Embryonic facial prominence (tissue), 1 donor: ENCODE data around the gene C11orf91.
"Not testable (repeated sequence)": the region's sequence is repeated elsewhere in the genome, so short reads cannot be mapped to it uniquely, and the experiment has no call there.

ENCODE experiments used
- DNase-seq: peaks from one replicate; pipeline ENCODE4 v3.0.0-alpha.2; 2016; ENCODE audit errors: extremely low spot score

C11orf91 gene

GRCh38 chr11:33670250-33671011 is 30.2 kb downstream of the C11orf91 start:
- DNase-seq, result no peak

- DNase-seq, result no peak
Observed at GRCh38 chr11:33669598-33670249, 30.9 kb downstream of the C11orf91 start.

- DNase-seq, result no peak
Observed at GRCh38 chr11:33668951-33669596, 31.6 kb downstream of the C11orf91 start.

GRCh38 chr11:33668468-33668825 is 32.2 kb downstream of the C11orf91 start:
- DNase-seq, result no peak

GRCh38 chr11:33667819-33668467 is 32.7 kb downstream of the C11orf91 start:
- no peak for DNase-seq

GRCh38 chr11:33665350-33666106 is 35.1 kb downstream of the C11orf91 start:
- no peak for DNase-seq

GRCh38 chr11:33664827-33665226 is 35.8 kb downstream of the C11orf91 start:
- no peak for DNase-seq

- DNase-seq, result no peak
Observed at GRCh38 chr11:33664166-33664565, 36.5 kb downstream of the C11orf91 start.

- DNase-seq, result no peak
Observed at GRCh38 chr11:33663121-33663520, 37.5 kb downstream of the C11orf91 start.

- not testable (repeated sequence) for DNase-seq
Observed at GRCh38 chr11:33661526-33661925, 39.1 kb downstream of the C11orf91 start.

GRCh38 chr11:33660962-33661361 is 39.7 kb downstream of the C11orf91 start:
- no peak for DNase-seq

GRCh38 chr11:33659370-33660139 is 41.1 kb downstream of the C11orf91 start:
- no peak for DNase-seq

- no peak for DNase-seq
Observed at GRCh38 chr11:33658195-33658900, 42.3 kb downstream of the C11orf91 start.

- no peak for DNase-seq
Observed at GRCh38 chr11:33657757-33658156, 42.9 kb downstream of the C11orf91 start.

GRCh38 chr11:33656768-33657167 is 43.9 kb downstream of the C11orf91 start:
- DNase-seq, result no peak

- DNase-seq, result no peak
Observed at GRCh38 chr11:33655842-33656600, 44.6 kb downstream of the C11orf91 start.

- no peak for DNase-seq
Observed at GRCh38 chr11:33654594-33654993, 46.0 kb downstream of the C11orf91 start.

GRCh38 chr11:33652930-33653329 is 47.7 kb downstream of the C11orf91 start:
- no peak for DNase-seq

GRCh38 chr11:33652431-33652830 is 48.2 kb downstream of the C11orf91 start:
- DNase-seq, result no peak
